MG63 (cell line): ENCODE data around the gene HOXD13. TPM values are rescaled to one million over a fixed set of nuclear protein-coding genes. Genes with fewer than 3 reads are reported as not detected.

ENCODE experiments used
- DNase-seq: peaks from one replicate; pipeline ENCODE4 v3.0.0-alpha.2; 2020
- H3K27me3 ChIP-seq: fragments of 250-450 bp; sonication (Bioruptor Pico); 2 replicates; pipeline ENCODE4 v1.5.1; 2020; ENCODE audit warnings: mild to moderate bottlenecking, moderate library complexity
- H3K36me3 ChIP-seq: fragments of 250-450 bp; sonication (Bioruptor Pico); 2 replicates; pipeline ENCODE4 v1.5.1; 2020; ENCODE audit warnings: mild to moderate bottlenecking, moderate library complexity
- H3K4me3 ChIP-seq: fragments of 250-450 bp; sonication (Bioruptor Pico); 2 replicates; pipeline ENCODE4 v1.5.1; 2020; ENCODE audit warnings: mild to moderate bottlenecking, moderate library complexity
- H3K9me3 ChIP-seq: fragments of 250-450 bp; sonication (Bioruptor Pico); 2 replicates; pipeline ENCODE4 v1.5.1; 2020; ENCODE audit warnings: mild to moderate bottlenecking, moderate library complexity
- total RNA-seq: library from RNA; depleted of rRNA; stranded (reverse); fragments of >200 nt; shearing (Covaris generic); gene quantifications from 2 replicates; pipeline ENCODE4 v1.2.3, GENCODE V29; 2014; ENCODE audit warnings: low replicate concordance

Gene HOXD13
- total RNA-seq, 1 experiment from 2014 or later = 5.4 TPM

GRCh38 chr2:176088048-176088936 lies 4.2 kb upstream of the HOXD13 start:
- Histone ChIP-seq H3K9me3 (no peaks in the 10 kb centered on the region), H3K27me3 (peaks cover 44% of the 10 kb centered on the region), H3K36me3 (no peaks in the 10 kb centered on the region), H3K4me3 (peak overlapping the region; percentile 30)
- DNase-seq = peak; percentile 58

- no peaks in the 10 kb centered on the region for H3K36me3 ChIP-seq
- H3K9me3 ChIP-seq = no peaks in the 10 kb centered on the region
- DNase-seq = no peak
- H3K4me3 ChIP-seq = no peak overlapping the region
- H3K27me3 ChIP-seq = peaks cover 35% of the 10 kb centered on the region
Measured at GRCh38 chr2:176088937-176089842, 3.3 kb upstream of the HOXD13 start.

- Histone ChIP-seq H3K27me3 (peaks cover 30% of the 10 kb centered on the region), H3K4me3 (no peak overlapping the region), H3K9me3 (no peaks in the 10 kb centered on the region), H3K36me3 (peaks cover 4% of the 10 kb centered on the region; the same call in 1 of the 2 replicates)
- no peak for DNase-seq
Measured at GRCh38 chr2:176089843-176090395, 2.6 kb upstream of the HOXD13 start.

DNA sequence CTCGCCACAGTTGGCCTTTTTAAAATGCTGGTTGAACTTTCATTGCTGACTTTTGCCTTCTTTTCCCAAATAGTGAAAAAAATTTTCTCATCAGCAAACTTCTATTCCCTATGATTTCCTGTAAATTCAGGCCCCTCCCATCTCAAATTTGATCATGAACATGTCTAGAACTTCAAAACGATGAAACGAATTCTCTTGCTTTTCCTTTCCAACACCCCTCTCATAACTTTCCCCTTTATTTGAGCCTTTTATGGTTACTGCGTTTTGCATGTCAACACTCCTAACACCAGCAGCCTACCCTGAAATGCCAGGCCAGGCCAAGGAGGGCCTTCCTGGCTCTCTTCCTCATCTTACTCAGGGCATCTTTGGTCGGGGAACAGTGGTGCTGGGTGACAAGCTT lies 1.7 kb upstream of the HOXD13 start:
- Histone ChIP-seq H3K9me3 (no peaks in the 10 kb centered on the region), H3K4me3 (no peak overlapping the region), H3K36me3 (peaks cover 4% of the 10 kb centered on the region; the same call in 1 of the 2 replicates), H3K27me3 (peaks cover 20% of the 10 kb centered on the region)
- DNase-seq = no peak

DNA sequence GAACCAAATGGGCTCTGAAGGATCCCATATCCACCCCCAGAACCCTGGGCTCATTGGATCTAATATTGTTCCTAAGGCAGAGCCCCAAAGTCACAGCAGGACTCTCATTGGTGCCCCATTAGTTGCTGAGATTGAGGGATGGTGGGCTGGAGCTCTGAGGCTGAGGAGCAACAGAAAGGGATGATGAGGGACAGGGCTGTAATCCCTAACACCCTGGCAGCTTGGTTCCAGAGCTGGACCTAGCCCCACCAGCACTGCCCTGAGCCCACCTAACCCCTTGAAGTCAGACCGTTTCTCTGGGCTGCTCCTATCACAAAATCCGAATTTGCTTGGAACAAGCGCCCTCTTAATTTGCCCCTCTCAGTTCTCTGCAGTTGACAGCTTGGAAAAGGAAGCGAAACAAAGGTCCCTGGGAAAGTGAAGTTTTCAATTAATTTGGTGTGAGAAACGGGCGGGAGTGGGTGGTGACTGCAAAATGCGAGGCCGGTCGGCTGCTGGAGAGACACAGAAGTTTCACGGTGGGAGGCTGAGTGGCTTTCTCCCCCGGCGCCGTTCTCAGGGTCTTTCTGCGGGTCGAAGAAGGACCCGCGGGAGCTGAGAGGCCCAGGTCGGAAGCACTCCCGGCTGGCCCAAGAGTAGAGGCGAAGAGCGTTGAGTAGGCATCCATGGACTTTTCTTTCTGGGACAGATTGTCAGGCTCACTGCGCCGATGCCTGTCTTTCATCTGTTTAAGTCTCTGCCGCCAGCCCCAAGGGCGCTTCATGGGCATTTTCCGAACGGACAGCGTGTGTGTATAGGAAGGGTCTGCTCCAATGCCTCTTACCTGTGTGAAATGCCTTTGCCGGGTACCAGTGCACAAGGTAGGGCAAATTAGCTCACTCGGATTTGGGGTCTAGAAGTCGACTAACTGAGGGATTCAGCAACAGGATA lies 927 bp upstream of the HOXD13 start:
- peaks cover 13% of the 10 kb centered on the region for H3K27me3 ChIP-seq
- H3K9me3 ChIP-seq = no peaks in the 10 kb centered on the region
- H3K36me3 ChIP-seq = peaks cover 4% of the 10 kb centered on the region; the same call in 1 of the 2 replicates
- no peak overlapping the region for H3K4me3 ChIP-seq
- DNase-seq = no peak

GRCh38 chr2:176093145-176093897 lies 800 bp downstream of the HOXD13 start:
- Histone ChIP-seq H3K36me3 (peaks cover 4% of the 10 kb centered on the region; the same call in 1 of the 2 replicates), H3K9me3 (no peaks in the 10 kb centered on the region), H3K27me3 (peaks cover 14% of the 10 kb centered on the region), H3K4me3 (peak overlapping the region; percentile 59)
- DNase-seq = peak; percentile 62

DNA sequence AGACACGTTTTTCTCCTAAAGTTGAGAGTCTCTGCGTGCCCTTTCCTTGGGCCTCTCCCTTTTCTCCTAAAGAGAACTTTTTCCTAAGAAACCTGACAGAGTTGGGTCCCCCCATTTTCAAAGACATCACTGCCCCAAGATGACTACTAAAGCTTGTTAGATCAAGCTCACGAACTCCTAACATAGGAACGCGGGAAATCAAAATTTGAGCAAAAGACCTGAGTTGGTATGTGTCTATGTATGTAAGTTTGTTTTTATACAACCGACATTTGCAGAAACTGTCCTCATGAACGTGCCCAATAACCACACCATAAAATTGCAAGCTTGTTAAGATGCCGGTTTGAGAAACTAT lies 1.4 kb downstream of the HOXD13 start:
- peaks cover 4% of the 10 kb centered on the region; the same call in 1 of the 2 replicates for H3K36me3 ChIP-seq
- H3K4me3 ChIP-seq = peak overlapping the region; percentile 59
- H3K27me3 ChIP-seq = peaks cover 13% of the 10 kb centered on the region
- H3K9me3 ChIP-seq = no peaks in the 10 kb centered on the region
- no peak for DNase-seq

- H3K9me3 ChIP-seq = no peaks in the 10 kb centered on the region
- peaks cover 11% of the 10 kb centered on the region for H3K27me3 ChIP-seq
- H3K36me3 ChIP-seq = peaks cover 4% of the 10 kb centered on the region; the same call in 1 of the 2 replicates
- DNase-seq = no peak
- H3K4me3 ChIP-seq = peak overlapping the region; percentile 59; the same call in 1 of the 2 replicates
Measured at GRCh38 chr2:176094349-176094748, 1.8 kb downstream of the HOXD13 start.

DNA sequence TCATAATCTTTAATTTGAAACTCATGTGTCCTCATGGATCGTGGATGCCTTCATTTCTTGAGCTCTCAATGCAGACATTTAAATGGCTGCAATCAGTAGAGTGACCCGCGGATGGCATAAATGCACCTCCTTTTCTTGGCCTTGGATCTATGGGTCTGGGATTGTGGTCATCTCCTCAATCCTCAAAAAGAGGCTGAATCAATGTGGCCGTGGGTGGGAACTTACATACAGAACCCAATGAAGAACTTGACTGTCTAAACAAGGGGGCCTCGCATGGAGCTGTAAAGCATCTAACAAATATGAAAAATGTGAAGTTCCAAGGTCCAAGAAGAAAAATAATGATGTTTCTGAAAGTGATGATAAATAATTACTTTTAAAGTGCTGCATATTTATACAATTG lies 2.9 kb downstream of the HOXD13 start:
- no peak overlapping the region for H3K4me3 ChIP-seq
- H3K27me3 ChIP-seq = peaks cover 2% of the 10 kb centered on the region; the same call in 1 of the 2 replicates
- DNase-seq = no peak
- no peaks in the 10 kb centered on the region for H3K9me3 ChIP-seq
- H3K36me3 ChIP-seq = peaks cover 4% of the 10 kb centered on the region; the same call in 1 of the 2 replicates

DNA sequence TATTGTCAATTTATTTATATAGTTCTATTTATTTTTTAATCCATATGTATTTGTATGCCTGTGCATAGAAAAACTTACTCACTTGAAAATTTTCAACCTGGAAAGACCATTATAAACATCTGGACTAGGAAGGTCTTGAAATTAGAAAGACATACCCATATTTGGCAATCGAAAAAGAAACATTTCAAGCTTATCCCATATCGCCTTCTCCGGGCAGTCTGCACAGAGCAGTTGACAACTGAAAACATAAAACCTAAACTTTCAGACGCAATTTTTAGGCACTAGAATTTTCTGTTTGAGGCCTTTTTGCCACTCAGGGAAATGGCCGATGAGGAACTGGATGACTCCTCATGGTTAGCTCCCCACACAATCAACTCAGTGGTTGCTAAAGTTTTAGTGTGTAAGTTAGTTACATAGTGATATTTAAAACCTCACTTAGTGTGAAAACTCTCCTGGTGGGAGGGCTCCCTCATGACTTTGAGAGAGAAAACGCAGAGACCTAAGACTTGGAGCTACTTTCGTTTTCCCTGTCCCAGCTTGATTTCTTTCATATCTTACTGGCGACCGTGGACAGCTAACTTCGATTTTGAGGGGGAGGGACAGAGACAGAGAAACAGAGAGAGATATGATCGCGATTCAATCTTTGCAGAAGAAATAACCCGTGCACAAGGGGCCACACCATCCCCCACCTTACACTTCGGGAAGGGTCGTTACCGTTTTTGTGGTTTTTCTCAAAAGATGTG lies 3.9 kb downstream of the HOXD13 start:
- Histone ChIP-seq H3K9me3 (no peaks in the 10 kb centered on the region), H3K4me3 (peak overlapping the region; percentile 63), H3K36me3 (peaks cover 4% of the 10 kb centered on the region; the same call in 1 of the 2 replicates), H3K27me3 (peaks cover 2% of the 10 kb centered on the region; the same call in 1 of the 2 replicates)
- DNase-seq = no peak

DNA sequence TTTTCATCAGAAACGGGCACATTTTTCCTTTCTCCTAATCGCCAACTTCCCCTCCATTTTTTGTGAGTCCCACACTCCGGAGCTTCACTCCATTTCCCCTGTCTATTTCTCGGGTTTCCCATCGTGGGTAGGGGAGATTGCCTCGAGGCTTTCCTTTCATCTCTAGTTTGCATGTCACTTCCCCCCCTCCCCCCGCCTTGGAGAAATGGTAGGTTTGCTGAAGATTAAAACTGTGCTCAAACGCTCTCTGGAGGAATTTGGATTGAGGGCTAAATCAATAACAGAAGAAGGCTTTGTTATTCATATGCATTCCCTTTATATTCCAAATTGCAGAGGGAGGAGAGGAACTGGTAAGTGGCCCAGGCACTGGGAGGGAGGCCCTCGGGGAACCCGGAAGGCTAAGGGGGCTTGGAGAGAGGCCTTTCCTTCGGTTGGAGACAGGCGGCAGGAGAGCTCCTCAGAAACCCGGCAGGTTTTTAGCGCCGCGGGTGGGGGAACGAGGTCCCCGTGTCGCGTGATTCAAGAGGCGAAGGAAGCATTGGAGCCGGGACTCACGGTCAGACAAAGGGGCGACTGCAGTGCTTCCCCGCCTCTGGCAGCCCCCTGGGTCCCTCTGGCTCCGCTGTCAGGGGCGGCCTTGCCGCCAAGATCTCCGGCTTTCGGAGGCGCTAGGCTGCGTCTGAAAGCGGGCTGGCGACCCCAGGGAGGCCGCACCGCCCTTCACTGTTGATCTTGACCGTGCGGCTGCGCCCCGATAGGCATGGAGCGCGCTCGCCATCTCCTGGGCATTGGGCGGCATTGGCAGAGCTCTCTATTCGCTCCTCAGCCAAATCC lies 4.7 kb downstream of the HOXD13 start:
- Histone ChIP-seq H3K36me3 (peaks cover 4% of the 10 kb centered on the region; the same call in 1 of the 2 replicates), H3K27me3 (peaks cover 2% of the 10 kb centered on the region; the same call in 1 of the 2 replicates), H3K4me3 (peak overlapping the region; percentile 63), H3K9me3 (no peaks in the 10 kb centered on the region)
- DNase-seq = peak; percentile 85

GRCh38 chr2:176097820-176098365 lies 5.4 kb downstream of the HOXD13 start:
- Histone ChIP-seq H3K27me3 (peaks cover 2% of the 10 kb centered on the region; the same call in 1 of the 2 replicates), H3K4me3 (peak overlapping the region; percentile 63), H3K36me3 (peaks cover 4% of the 10 kb centered on the region; the same call in 1 of the 2 replicates), H3K9me3 (no peaks in the 10 kb centered on the region)
- no peak for DNase-seq

DNA sequence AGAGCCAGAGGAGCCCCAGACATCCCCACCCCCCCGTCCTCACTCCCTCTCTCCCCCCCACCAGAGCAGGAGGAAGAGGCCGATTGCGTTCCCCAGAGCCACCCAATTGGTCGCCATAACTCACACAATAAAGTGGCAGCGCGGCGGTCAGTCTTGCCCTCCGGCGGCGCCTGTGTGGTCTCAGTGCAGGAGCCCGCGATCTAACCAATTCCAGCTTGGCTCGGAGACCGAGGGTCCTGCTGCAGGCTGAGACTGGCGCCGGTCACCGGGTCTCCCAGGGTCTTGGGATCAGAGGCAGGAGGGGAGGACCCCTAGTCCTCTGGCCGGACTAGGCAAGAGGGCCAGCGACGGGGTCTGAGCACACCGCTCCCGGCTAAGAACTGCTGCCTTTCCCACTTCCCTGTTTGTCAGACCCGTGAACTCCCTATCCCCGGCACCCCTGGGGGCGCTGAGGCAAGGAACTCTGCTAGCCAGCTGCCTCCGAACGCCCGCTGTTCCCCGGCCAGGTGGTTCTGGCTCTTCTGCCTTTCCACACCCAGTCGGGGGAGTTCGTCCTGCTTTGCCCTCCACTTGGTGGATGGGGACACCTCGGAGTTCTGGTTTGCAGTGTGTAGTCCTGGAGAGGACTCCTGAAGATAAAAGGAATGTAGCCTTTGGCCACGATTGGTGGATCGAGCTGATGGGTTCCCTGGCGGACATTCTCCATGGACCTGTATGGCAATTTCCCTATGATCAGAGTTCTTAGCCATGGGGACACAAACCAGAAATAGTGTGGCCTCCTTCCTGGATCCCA lies 6.0 kb downstream of the HOXD13 start:
- Histone ChIP-seq H3K4me3 (no peak overlapping the region), H3K27me3 (peaks cover 2% of the 10 kb centered on the region; the same call in 1 of the 2 replicates)
- DNase-seq = no peak

More for the DNA sequence above, 6.0 kb downstream of the HOXD13 start:
- Histone ChIP-seq H3K36me3 (peaks cover 4% of the 10 kb centered on the region; the same call in 1 of the 2 replicates), H3K9me3 (no peaks in the 10 kb centered on the region)
